K562 (cell line): Measurements from ENCODE around the gene STING1. TPM values are rescaled to one million over a fixed set of nuclear protein-coding genes. Genes with fewer than 3 reads are reported as not detected.
A peak's percentile ranks its signal among the peaks of the same experiment; 100 is the strongest.

Experiments
- ARID3B ChIP-seq: fragments of 250-450 bp; sonication (Bioruptor Pico); IDR thresholded peaks from 2 replicates; pipeline ENCODE4 v1.4.0; 2020; ENCODE audit warnings: borderline replicate concordance
- BMI1 ChIP-seq: fragments of 150-350 bp; IDR thresholded peaks from 2 replicates; pipeline ENCODE4 v1.6.1; 2014; ENCODE audit warnings: low read length
- CEBPZ ChIP-seq: fragments of 150-350 bp; IDR thresholded peaks from 2 replicates; pipeline ENCODE4 v1.6.1; 2014; ENCODE audit warnings: low read depth, mild to moderate bottlenecking, low read length, borderline replicate concordance
- DEAF1 ChIP-seq: fragments of 450-650 bp; formaldehyde crosslinking; IDR thresholded peaks from 2 replicates; pipeline ENCODE4 v1.4.0; 2020; ENCODE audit warnings: mild to moderate bottlenecking, moderate library complexity
- EP400 ChIP-seq: fragments of 450-650 bp; IDR thresholded peaks from 2 replicates; pipeline ENCODE4 v1.6.1; 2017; ENCODE audit warnings: antibody characterized with exemption, mild to moderate bottlenecking, moderate library complexity
- ILK ChIP-seq: fragments of 450-650 bp; IDR thresholded peaks from 2 replicates; pipeline ENCODE4 v1.6.1; 2016; ENCODE audit warnings: missing genetic modification characterization, low read depth, mild to moderate bottlenecking, missing compliant biosample characterization, moderate library complexity, borderline replicate concordance
- KLF16 ChIP-seq: IDR thresholded peaks from 2 replicates; pipeline ENCODE4 v1.6.1; 2016; ENCODE audit warnings: antibody characterized with exemption
- MTA3 ChIP-seq: fragments of 450-650 bp; formaldehyde crosslinking; IDR thresholded peaks from 2 replicates; pipeline ENCODE4 v1.6.1; 2017; ENCODE audit warnings: mild to moderate bottlenecking, borderline replicate concordance
- POLR2AphosphoS2 ChIP-seq: IDR thresholded peaks from 2 replicates; pipeline ENCODE4 v1.6.1; 2012; ENCODE audit warnings: low read length, improper control_type of control experiment
- PRPF4 ChIP-seq: fragments of 200-400 bp; formaldehyde crosslinking; IDR thresholded peaks from one replicate; pipeline ENCODE4 v1.6.1; 2017; ENCODE audit warnings: low read length, low read depth, mild to moderate bottlenecking; ENCODE audit not compliant: insufficient read depth, poor library complexity, severe bottlenecking
- RNF219 ChIP-seq: fragments of 250-450 bp; sonication (Bioruptor Pico); IDR thresholded peaks from 2 replicates; pipeline ENCODE4 v1.5.0; 2022; ENCODE audit warnings: mild to moderate bottlenecking
- THRA ChIP-seq: fragments of 450-650 bp; IDR thresholded peaks from 2 replicates; pipeline ENCODE4 v1.6.1; 2017; ENCODE audit warnings: mild to moderate bottlenecking, moderate library complexity
- XRCC4 ChIP-seq: IDR thresholded peaks from one replicate; pipeline ENCODE4 v1.6.1; 2011; ENCODE audit not compliant: insufficient read depth, insufficient read length; ENCODE audit errors: extremely low read depth
- ZC3H11A ChIP-seq: IDR thresholded peaks from 2 replicates; pipeline ENCODE4 v1.6.1; 2012; ENCODE audit warnings: low read depth, low read length, improper control_type of control experiment
- ZNF174 ChIP-seq: fragments of 250-450 bp; sonication (Bioruptor Pico); IDR thresholded peaks from 2 replicates; pipeline ENCODE4 v1.4.0; 2020; ENCODE audit warnings: mild to moderate bottlenecking
- ZNF76 ChIP-seq: fragments of 250-450 bp; sonication (Bioruptor Pico); IDR thresholded peaks from 2 replicates; pipeline ENCODE4 v1.4.0; 2020; ENCODE audit warnings: mild to moderate bottlenecking, moderate library complexity, borderline replicate concordance
- polyA plus RNA-seq, 8 experiments: library from polyadenylated mRNA; depleted of rRNA in 4 of 8; stranded (reverse) in 5 of 8; unstranded in 3 of 8; fragments of >200 nt; fragmentation: Nextera tagmentation in 2 of 8; fragmentation: Illumina TruSeq in 1 of 8; extraction: Ambion mirVana in 2 of 8; extraction: Trizol in 1 of 8; gene quantifications; 2 replicates each; pipeline versions ENCODE4 v1.2.1 to v1.2.3, GENCODE V29; 2011 to 2014; ENCODE audit warnings: inconsistent platforms in 1 of 8, missing spikeins in 1 of 8
- total RNA-seq, 7 experiments: library from RNA; depleted of rRNA in 6 of 7; stranded (reverse); fragments of >200 nt in 6 of 7; fragmentation: Illumina TruSeq in 2 of 7; extraction: Trizol in 2 of 7; gene quantifications; 2 replicates each; pipeline versions ENCODE4 v1.2.1 to v1.2.3, GENCODE V29; 2011 to 2021; ENCODE audit warnings: low replicate concordance in 1 of 7

STING1 gene
- total and polyA plus RNA-seq, 9 of the 15 experiments (the other 6 are each of a cell fraction or from before 2014, with no cell fraction given) = 20.8 to 69.1 (median 44.7) TPM

- TF ChIP-seq ZC3H11A (no peak), MTA3 (peak; percentile 75; the same call in 1 of the 2 replicates), EP400 (peak; percentile 61), ZNF76 (no peak; the same call in 1 of the 2 replicates), PRPF4 (no peak), POLR2AphosphoS2 (no peak), CEBPZ (no peak), THRA (no peak), DEAF1 (CRISPR knock-in tag) (no peak), RNF219 (CRISPR knock-in tag) (no peak), KLF16 (no peak; the same call in 1 of the 2 replicates), XRCC4 (no peak), ILK (no peak), ARID3B (CRISPR knock-in tag) (no peak), BMI1 (no peak), ZNF174 (CRISPR knock-in tag) (no peak)
Measured at GRCh38 chr5:139439013-139439903, 43.3 kb downstream of the STING1 start, which contains the start of gene DNAJC18 (continued).
